CD4-positive, alpha-beta T cell (primary cell): ENCODE measurements around the gene KCNIP4. TPM values are rescaled to one million over a fixed set of nuclear protein-coding genes. Genes with fewer than 3 reads are reported as not detected.

Source experiments
- ATAC-seq: fragments of 200-7000 bp; cut with Tn5 transposase; one replicate; pipeline ENCODE4 v1.10.0; 2022; ENCODE audit warnings: mild to moderate bottlenecking; ENCODE audit not compliant: poor library complexity
- CTCF ChIA-PET: fragments of 350-600 bp; sonication (Branson Sonifier 250); formaldehyde crosslinking; loops from one replicate; lab custom pipeline; 2021; ENCODE audit warnings: antibody characterized with exemption, inconsistent platforms; lab: Charles Lee
- POLR2A ChIA-PET: fragments of 350-600 bp; sonication (Branson Sonifier 250); formaldehyde crosslinking; loops from one replicate; lab custom pipeline; 2021; ENCODE audit warnings: antibody characterized with exemption, inconsistent platforms; lab: Charles Lee
- DNase-seq, 14 experiments: peaks; one replicate each; pipeline ENCODE4 v3.0.0-alpha.2; 2013 to 2020; ENCODE audit warnings: mixed read lengths in 2 of 14
- H3K27ac ChIP-seq, 2 donors: one replicate each; pipeline versions ENCODE4 v1.5.1 to v1.7.0; 2013; ENCODE audit warnings: low read length in 2 of 2, low read depth in 1 of 2, mild to moderate bottlenecking in 1 of 2
- H3K27me3 ChIP-seq, 2 experiments: 1 replicate in 1 of 2; 2 replicates in 1 of 2; pipeline versions ENCODE4 v1.6.1 to v1.7.0; 2013; ENCODE audit warnings: low read length in 2 of 2, control low read depth in 1 of 2, mild to moderate bottlenecking in 1 of 2, moderate library complexity in 1 of 2; ENCODE audit not compliant: insufficient read depth in 2 of 2, control insufficient read depth in 1 of 2
- H3K36me3 ChIP-seq: one replicate; pipeline ENCODE4 v1.6.1; 2013; ENCODE audit warnings: low read length, control low read depth; ENCODE audit not compliant: insufficient read depth
- H3K4me1 ChIP-seq: one replicate; pipeline ENCODE4 v1.6.1; 2013; ENCODE audit warnings: low read length, control low read depth; ENCODE audit not compliant: insufficient read depth
- H3K4me3 ChIP-seq: one replicate; pipeline ENCODE4 v1.5.1; 2013; ENCODE audit warnings: mild to moderate bottlenecking, low read length, moderate library complexity
- H3K9me3 ChIP-seq, 2 experiments: 1 replicate in 1 of 2; 2 replicates in 1 of 2; pipeline versions ENCODE4 v1.6.1 to v1.7.0; 2013; ENCODE audit warnings: low read length in 2 of 2, mild to moderate bottlenecking in 2 of 2, control low read depth in 1 of 2, moderate library complexity in 1 of 2; ENCODE audit not compliant: control insufficient read depth in 1 of 2, insufficient read depth in 1 of 2
- H3K27ac Mint-ChIP-seq: one replicate; pipeline ENCODE4 v1.8.0; 2020; ENCODE audit warnings: mixed read lengths
- H3K27me3 Mint-ChIP-seq: one replicate; pipeline ENCODE4 v1.8.0; 2021; ENCODE audit warnings: mixed read lengths
- H3K36me3 Mint-ChIP-seq: one replicate; pipeline ENCODE4 v1.8.0; 2021; ENCODE audit warnings: low read depth, mixed read lengths
- H3K4me1 Mint-ChIP-seq: one replicate; pipeline ENCODE4 v1.8.0; 2021; ENCODE audit warnings: low read depth, mixed read lengths
- H3K4me3 Mint-ChIP-seq: one replicate; pipeline ENCODE4 v1.8.0; 2020; ENCODE audit warnings: mild to moderate bottlenecking, mixed read lengths
- H3K9me3 Mint-ChIP-seq: one replicate; pipeline ENCODE4 v1.8.0; 2020; ENCODE audit warnings: mixed read lengths
- intact Hi-C, 2 experiments: fragments of 100-400 bp; cut with DNase I in 1 of 2; cut with micrococcal nuclease in 1 of 2; formaldehyde crosslinking; loops; one replicate each; pipeline versions ENCODE4 v1.15.1 to v1.9.0; 2023 to 2025; cut with DNase I, micrococcal nuclease
- total RNA-seq, 174 experiments: library from RNA in 2 of 174; stranded (reverse) in 2 of 174; gene quantifications; one replicate each; pipeline ENCODE4 v1.2.3 and lab custom pipeline; 2021 to 2026
- TF ChIP-seq, protein P1 (sequence below): fragments of 200-600 bp; IDR thresholded peaks from one replicate; pipeline ENCODE4 v1.8.0; 2022; ENCODE audit warnings: antibody characterized with exemption, mild to moderate bottlenecking

KCNIP4 gene
- total RNA-seq, 2 experiments from 2014 or later = not detected

DNA sequence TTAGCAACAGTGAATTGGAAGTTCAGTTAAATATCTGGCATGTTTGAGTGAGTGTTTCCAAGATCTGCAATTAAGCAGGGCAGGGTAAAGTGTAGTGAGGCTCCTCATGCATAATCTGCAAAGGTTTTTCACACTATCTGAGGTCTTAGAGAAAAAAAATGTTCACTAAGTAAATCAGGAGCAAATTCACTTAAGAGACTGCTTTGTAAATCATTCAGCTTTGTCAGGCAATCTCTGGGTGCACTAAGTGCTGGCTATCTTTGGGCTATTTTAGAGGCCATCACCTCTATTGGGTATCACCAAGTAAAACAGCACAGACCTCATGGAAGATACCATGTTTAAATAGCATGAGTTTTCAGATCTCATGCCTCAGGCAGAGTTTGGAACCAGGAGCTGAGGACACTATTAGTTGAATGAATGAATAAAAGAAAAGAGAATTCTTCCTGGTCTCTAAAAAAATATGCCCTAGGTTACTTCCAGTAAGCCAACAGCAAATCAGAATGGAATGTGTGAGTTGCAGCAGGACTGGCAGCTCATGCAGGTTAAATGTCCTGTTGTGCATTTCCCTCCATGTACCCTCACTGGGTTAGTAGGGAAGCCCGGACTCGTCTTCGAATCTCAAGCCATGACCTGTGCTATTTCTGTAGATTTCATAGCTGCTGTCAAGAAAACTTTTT, 195.3 kb downstream of the KCNIP4 start:
- CTCF ChIA-PET = no interaction called here
- Histone ChIP-seq H3K4me3 (no peak overlapping the region), H3K4me1 (no peaks in the 10 kb centered on the region), H3K9me3 (no peaks in the 10 kb centered on the region), H3K27ac (no peak overlapping the region), H3K27me3 (no peaks in the 10 kb centered on the region), H3K36me3 (no peaks in the 10 kb centered on the region)
- Mint-ChIP-seq H3K27ac (no peak overlapping the region), H3K4me3 (no peak overlapping the region), H3K36me3 (no peaks in the 10 kb centered on the region), H3K4me1 (no peaks in the 10 kb centered on the region), H3K27me3 (peaks cover 8% of the 10 kb centered on the region), H3K9me3 (no peaks in the 10 kb centered on the region)
- ATAC-seq (no peak), DNase-seq (no peak)
- TF ChIP-seq, protein P1, sequence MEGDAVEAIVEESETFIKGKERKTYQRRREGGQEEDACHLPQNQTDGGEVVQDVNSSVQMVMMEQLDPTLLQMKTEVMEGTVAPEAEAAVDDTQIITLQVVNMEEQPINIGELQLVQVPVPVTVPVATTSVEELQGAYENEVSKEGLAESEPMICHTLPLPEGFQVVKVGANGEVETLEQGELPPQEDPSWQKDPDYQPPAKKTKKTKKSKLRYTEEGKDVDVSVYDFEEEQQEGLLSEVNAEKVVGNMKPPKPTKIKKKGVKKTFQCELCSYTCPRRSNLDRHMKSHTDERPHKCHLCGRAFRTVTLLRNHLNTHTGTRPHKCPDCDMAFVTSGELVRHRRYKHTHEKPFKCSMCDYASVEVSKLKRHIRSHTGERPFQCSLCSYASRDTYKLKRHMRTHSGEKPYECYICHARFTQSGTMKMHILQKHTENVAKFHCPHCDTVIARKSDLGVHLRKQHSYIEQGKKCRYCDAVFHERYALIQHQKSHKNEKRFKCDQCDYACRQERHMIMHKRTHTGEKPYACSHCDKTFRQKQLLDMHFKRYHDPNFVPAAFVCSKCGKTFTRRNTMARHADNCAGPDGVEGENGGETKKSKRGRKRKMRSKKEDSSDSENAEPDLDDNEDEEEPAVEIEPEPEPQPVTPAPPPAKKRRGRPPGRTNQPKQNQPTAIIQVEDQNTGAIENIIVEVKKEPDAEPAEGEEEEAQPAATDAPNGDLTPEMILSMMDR = no peak
- POLR2A ChIA-PET = no interaction called here
- intact Hi-C loops = no loop called here

DNA sequence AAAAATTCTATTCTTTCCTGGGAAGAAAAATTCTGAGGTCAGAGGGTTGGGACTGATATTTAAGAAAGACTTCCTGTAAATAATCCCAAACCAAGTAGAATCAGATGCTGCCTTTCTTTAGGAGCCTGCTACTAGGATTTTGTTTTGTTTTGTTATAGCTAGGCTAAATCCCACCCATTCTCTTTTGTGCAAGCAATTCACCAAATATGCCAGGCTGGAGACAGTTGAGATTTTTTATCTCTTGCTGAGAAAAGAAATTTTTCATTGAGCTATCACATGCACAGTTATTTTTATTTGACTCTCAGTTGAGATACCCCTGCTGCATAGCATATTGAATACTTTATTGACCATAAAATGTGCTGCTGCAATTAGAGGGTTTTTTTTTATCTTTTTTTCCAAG, 196.0 kb downstream of the KCNIP4 start:
- TF ChIP-seq, protein P1 = no peak
- Histone ChIP-seq H3K4me1 (no peaks in the 10 kb centered on the region), H3K36me3 (no peaks in the 10 kb centered on the region), H3K9me3 (no peaks in the 10 kb centered on the region), H3K27me3 (no peaks in the 10 kb centered on the region), H3K4me3 (no peak overlapping the region), H3K27ac (no peak overlapping the region)
- Mint-ChIP-seq H3K9me3 (no peaks in the 10 kb centered on the region), H3K27me3 (peaks cover 8% of the 10 kb centered on the region), H3K4me3 (no peak overlapping the region), H3K36me3 (no peaks in the 10 kb centered on the region), H3K27ac (no peak overlapping the region), H3K4me1 (no peaks in the 10 kb centered on the region)
- CTCF ChIA-PET = no interaction called here
- POLR2A ChIA-PET = no interaction called here
- no peak for ATAC-seq
- DNase-seq = no peak
- intact Hi-C loops = no loop called here

DNA sequence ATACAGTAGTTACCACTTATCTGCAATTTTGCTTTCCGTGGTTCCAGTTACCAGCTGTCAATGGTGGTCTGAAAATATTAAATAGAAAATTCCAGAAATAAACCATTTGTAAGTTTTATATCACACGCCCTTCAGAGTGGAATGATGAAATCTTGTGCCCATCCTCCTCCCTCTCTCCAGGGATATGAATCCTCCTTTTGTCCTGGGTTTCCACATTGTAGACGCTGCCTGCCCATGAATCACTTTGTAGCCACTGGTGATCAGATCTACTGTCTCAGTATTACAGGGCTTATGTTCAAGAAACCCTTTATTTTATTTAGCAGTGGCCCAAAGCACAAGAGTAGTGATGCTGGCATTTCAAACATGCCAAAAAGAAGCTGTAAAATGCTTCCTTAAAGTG, 198.6 kb downstream of the KCNIP4 start:
- ATAC-seq (no peak), DNase-seq (no peak)
- no peak overlapping the region for H3K4me3 Mint-ChIP-seq
- ChIA-PET CTCF (no interaction called here), POLR2A (no interaction called here)
- H3K27me3 Mint-ChIP-seq = peaks cover 4% of the 10 kb centered on the region
- H3K27me3 ChIP-seq = no peaks in the 10 kb centered on the region
- no peak overlapping the region for H3K27ac Mint-ChIP-seq
- no peaks in the 10 kb centered on the region for H3K36me3 ChIP-seq
- H3K36me3 Mint-ChIP-seq = no peaks in the 10 kb centered on the region
- H3K4me1 ChIP-seq = no peaks in the 10 kb centered on the region
- no peaks in the 10 kb centered on the region for H3K4me1 Mint-ChIP-seq
- no peaks in the 10 kb centered on the region for H3K9me3 ChIP-seq
- H3K4me3 ChIP-seq = no peak overlapping the region
- TF ChIP-seq, protein P1 = no peak
- no peaks in the 10 kb centered on the region for H3K9me3 Mint-ChIP-seq
- H3K27ac ChIP-seq = no peak overlapping the region
- intact Hi-C loops = no loop called here
